Non-pigmented ciliary epithelial cell (primary cell): ENCODE data around the gene MDH1.

Experiments
- DNase-seq: peaks from one replicate; pipeline ENCODE4 v3.0.0-alpha.2; 2010; ENCODE audit warnings: low read depth

Gene MDH1

GRCh38 chr2:63632382-63632781, 43.6 kb downstream of the MDH1 start:
- no peak for DNase-seq

- DNase-seq, result no peak
These were observed 50.6 kb downstream of the MDH1 start for GRCh38 chr2:63639344-63639743.

GRCh38 chr2:63642946-63643345, 54.2 kb downstream of the MDH1 start:
- no peak for DNase-seq

- no peak for DNase-seq
These were observed 54.7 kb downstream of the MDH1 start for GRCh38 chr2:63643486-63643885.

- no peak for DNase-seq
These were observed 59.9 kb downstream of the MDH1 start for GRCh38 chr2:63648632-63649031.

GRCh38 chr2:63649829-63650228, 61.1 kb downstream of the MDH1 start:
- DNase-seq, result no peak

- DNase-seq, result no peak
These were observed 62.0 kb downstream of the MDH1 start for GRCh38 chr2:63650756-63651155.

- DNase-seq, result no peak
These were observed 62.6 kb downstream of the MDH1 start for GRCh38 chr2:63651356-63651755.

- no peak for DNase-seq
These were observed 63.3 kb downstream of the MDH1 start for GRCh38 chr2:63651861-63652651.

- DNase-seq, result no peak
These were observed 63.9 kb downstream of the MDH1 start for GRCh38 chr2:63652652-63652985.

GRCh38 chr2:63654959-63655358, 66.2 kb downstream of the MDH1 start:
- DNase-seq, result no peak
